Stimulated activated CD4-positive, alpha-beta T cell treated with anti-CD3 and anti-CD28 coated beads, TNF-alpha, amount 100 ng/mL, for 4 hours (primary cell): Measurements from ENCODE around the gene ATP12A.

Experiments used
- DNase-seq, 3 experiments: peaks; one replicate each; pipeline ENCODE4 v3.0.0-alpha.2; 2020; ENCODE audit warnings: low read depth in 3 of 3

ATP12A gene

GRCh38 chr13:24680258-24680920, at the start of gene ATP12A:
TSS of gene ATP12A (plus strand) at chr13:24680408. CDS start at chr13:24680744, 336 bp downstream.
- no peak for DNase-seq

GRCh38 chr13:24630851-24631620, 49.2 kb upstream of the ATP12A start:
- DNase-seq: no peak

- no peak for DNase-seq
These were observed 48.3 kb upstream of the ATP12A start for GRCh38 chr13:24631922-24632321.

- DNase-seq: no peak
These were observed 47.7 kb upstream of the ATP12A start for GRCh38 chr13:24632382-24633121.

- DNase-seq: no peak
These were observed 43.4 kb upstream of the ATP12A start for GRCh38 chr13:24636776-24637175.

GRCh38 chr13:24638096-24638495, 42.1 kb upstream of the ATP12A start:
- no peak for DNase-seq

GRCh38 chr13:24640752-24641151, 39.5 kb upstream of the ATP12A start:
- no peak for DNase-seq

- DNase-seq: no peak
These were observed 38.0 kb upstream of the ATP12A start for GRCh38 chr13:24642219-24642618.

- no peak for DNase-seq
These were observed 36.2 kb upstream of the ATP12A start for GRCh38 chr13:24644036-24644435.

- no peak for DNase-seq
These were observed 31.9 kb upstream of the ATP12A start for GRCh38 chr13:24648271-24648670.

- DNase-seq: no peak
These were observed 31.1 kb upstream of the ATP12A start for GRCh38 chr13:24648983-24649687.

- no peak for DNase-seq
These were observed 30.5 kb upstream of the ATP12A start for GRCh38 chr13:24649688-24650043.

- DNase-seq: no peak
These were observed 30.0 kb upstream of the ATP12A start for GRCh38 chr13:24650161-24650560.

- DNase-seq: no peak
These were observed 28.4 kb upstream of the ATP12A start for GRCh38 chr13:24651718-24652345.

- no peak for DNase-seq
These were observed 27.8 kb upstream of the ATP12A start for GRCh38 chr13:24652359-24652758.

- DNase-seq: no peak
These were observed 25.5 kb upstream of the ATP12A start for GRCh38 chr13:24654741-24655140.

- no peak for DNase-seq
These were observed 21.0 kb upstream of the ATP12A start for GRCh38 chr13:24659239-24659638.

GRCh38 chr13:24660023-24660741, 20.0 kb upstream of the ATP12A start:
- no peak for DNase-seq

GRCh38 chr13:24661713-24662112, 18.5 kb upstream of the ATP12A start:
- DNase-seq: no peak

GRCh38 chr13:24662195-24663088, 17.8 kb upstream of the ATP12A start:
- DNase-seq: no peak
